ENCODE data around the gene LAMA4.

GRCh38 chr6:112232845-112233256 lies 21.5 kb downstream of the LAMA4 start:
- TF ChIP-seq CTCF (IDR thresholded peaks at IDR 0.05) (no peak), ZFX (IDR thresholded peaks at IDR 0.05; ENCODE audit: borderline replicate concordance) (no peak)
